GM10248 (cell line): Measurements from ENCODE around the gene GSDME.

ENCODE experiments used
- CTCF ChIA-PET: fragments of 300-600 bp; sonication (Branson Sonifier 250); formaldehyde crosslinking; extraction: SDS; loops from one replicate; lab custom pipeline; 2021; ENCODE audit warnings: antibody characterized with exemption; lab: Yijun Ruan, JAX
- POLR2A ChIA-PET: fragments of 350-650 bp; sonication (Branson Sonifier 250); formaldehyde crosslinking; extraction: SDS; loops from one replicate; lab custom pipeline; 2020; ENCODE audit warnings: antibody characterized with exemption; lab: Yijun Ruan, JAX
- DNase-seq: peaks from one replicate; pipeline ENCODE4 v3.0.0; 2012; ENCODE audit errors: extremely low spot score
- CTCF ChIP-seq: IDR thresholded peaks from 2 replicates; pipeline ENCODE4 v1.5.1; 2012; ENCODE audit warnings: mild to moderate bottlenecking, low read depth; ENCODE audit errors: extremely low read depth, missing control alignments, control extremely low read depth

GSDME gene

GRCh38 chr7:24657980-24658379 is 99.3 kb downstream of the GSDME start:
- ChIA-PET CTCF (interaction anchor here (1.5 to 1.9 kb wide), 2 partner anchors 11 to 58 kb away, joined by 3 to 6 read pairs; no protein-coding TSS in a partner anchor), POLR2A (no interaction called here)
- no peak for TF ChIP-seq CTCF
- DNase-seq: no peak

- CTCF ChIA-PET: interaction anchor here (1.5 to 2.0 kb wide), 3 partner anchors 10 to 59 kb away, joined by 3 to 8 read pairs (median 6); no protein-coding TSS in a partner anchor
- no peak for TF ChIP-seq CTCF
- POLR2A ChIA-PET: no interaction called here
- no peak for DNase-seq
Observed at GRCh38 chr7:24656608-24657007, 100.7 kb downstream of the GSDME start.

GRCh38 chr7:24654305-24654704 is 103.0 kb downstream of the GSDME start:
- ChIA-PET POLR2A (no interaction called here), CTCF (interaction anchor here (0.9 to 2.1 kb wide), 4 partner anchors 10 to 78 kb away, joined by 3 to 5 read pairs (median 4); no protein-coding TSS in a partner anchor)
- no peak for TF ChIP-seq CTCF
- DNase-seq: no peak

- POLR2A ChIA-PET: no interaction called here
Observed at GRCh38 chr7:24653316-24654085, 103.8 kb downstream of the GSDME start.

GRCh38 chr7:24652251-24652939 is 104.9 kb downstream of the GSDME start:
- POLR2A ChIA-PET: no interaction called here
- TF ChIP-seq CTCF: no peak
- CTCF ChIA-PET: interaction anchor here (0.8 to 1.3 kb wide), 4 partner anchors 13 to 418 kb away, joined by 3 read pairs; no protein-coding TSS in a partner anchor
- no peak for DNase-seq

More at GRCh38 chr7:24653316-24654085, 103.8 kb downstream of the GSDME start:
- DNase-seq: no peak
- CTCF ChIA-PET: interaction anchor here (0.9 to 2.1 kb wide), 4 partner anchors 9 to 77 kb away, joined by 3 to 5 read pairs (median 4); no protein-coding TSS in a partner anchor
- no peak for TF ChIP-seq CTCF
